ENCODE data around the gene SLC12A8. TPM values are rescaled to one million over a fixed set of nuclear protein-coding genes. Genes with fewer than 3 reads are reported as not detected.

Gene SLC12A8
- total RNA-seq, 1 donor from 2014 or later, result not detected

DNA sequence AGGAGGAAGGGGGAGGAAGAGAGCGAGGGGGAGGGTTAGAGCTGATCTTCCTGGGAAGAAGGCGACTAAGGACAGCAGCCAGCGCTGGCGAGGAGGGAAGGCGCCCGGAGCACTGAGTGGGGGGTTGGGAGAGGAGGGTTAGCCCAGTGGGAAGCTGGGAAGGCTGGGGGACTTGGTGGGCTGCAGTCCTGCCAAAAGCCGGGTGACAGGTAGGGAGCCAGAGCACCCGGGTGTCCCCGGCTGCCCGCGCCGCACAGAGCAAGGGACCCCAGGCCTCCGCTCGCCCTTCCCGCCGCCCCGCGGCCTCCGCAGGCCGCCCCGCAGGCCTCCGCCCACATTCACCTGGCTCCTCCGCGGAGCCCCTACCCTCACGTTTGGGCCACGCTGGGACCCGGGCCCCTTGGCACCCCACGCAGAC is 448 bp downstream of the SLC12A8 start:
- DNase-seq, result no peak
- TF ChIP-seq, protein P1, sequence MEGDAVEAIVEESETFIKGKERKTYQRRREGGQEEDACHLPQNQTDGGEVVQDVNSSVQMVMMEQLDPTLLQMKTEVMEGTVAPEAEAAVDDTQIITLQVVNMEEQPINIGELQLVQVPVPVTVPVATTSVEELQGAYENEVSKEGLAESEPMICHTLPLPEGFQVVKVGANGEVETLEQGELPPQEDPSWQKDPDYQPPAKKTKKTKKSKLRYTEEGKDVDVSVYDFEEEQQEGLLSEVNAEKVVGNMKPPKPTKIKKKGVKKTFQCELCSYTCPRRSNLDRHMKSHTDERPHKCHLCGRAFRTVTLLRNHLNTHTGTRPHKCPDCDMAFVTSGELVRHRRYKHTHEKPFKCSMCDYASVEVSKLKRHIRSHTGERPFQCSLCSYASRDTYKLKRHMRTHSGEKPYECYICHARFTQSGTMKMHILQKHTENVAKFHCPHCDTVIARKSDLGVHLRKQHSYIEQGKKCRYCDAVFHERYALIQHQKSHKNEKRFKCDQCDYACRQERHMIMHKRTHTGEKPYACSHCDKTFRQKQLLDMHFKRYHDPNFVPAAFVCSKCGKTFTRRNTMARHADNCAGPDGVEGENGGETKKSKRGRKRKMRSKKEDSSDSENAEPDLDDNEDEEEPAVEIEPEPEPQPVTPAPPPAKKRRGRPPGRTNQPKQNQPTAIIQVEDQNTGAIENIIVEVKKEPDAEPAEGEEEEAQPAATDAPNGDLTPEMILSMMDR (IDR thresholded peaks at IDR 0.05; ENCODE audit: borderline replicate concordance), result no peak
- Histone ChIP-seq H3K36me3 (no peaks in the 10 kb centered on the region), H3K4me1 (peaks cover 15% of the 10 kb centered on the region), H3K9me3 (replicated peaks) (no peaks in the 10 kb centered on the region), H3K4me3 (peak overlapping the region; percentile 70), H3K27me3 (ENCODE audit: low read depth) (peaks cover 33% of the 10 kb centered on the region), H3K27ac (replicated peaks) (no peak overlapping the region)
- intact Hi-C loops (cut with micrococcal nuclease), result no loop called here

DNA sequence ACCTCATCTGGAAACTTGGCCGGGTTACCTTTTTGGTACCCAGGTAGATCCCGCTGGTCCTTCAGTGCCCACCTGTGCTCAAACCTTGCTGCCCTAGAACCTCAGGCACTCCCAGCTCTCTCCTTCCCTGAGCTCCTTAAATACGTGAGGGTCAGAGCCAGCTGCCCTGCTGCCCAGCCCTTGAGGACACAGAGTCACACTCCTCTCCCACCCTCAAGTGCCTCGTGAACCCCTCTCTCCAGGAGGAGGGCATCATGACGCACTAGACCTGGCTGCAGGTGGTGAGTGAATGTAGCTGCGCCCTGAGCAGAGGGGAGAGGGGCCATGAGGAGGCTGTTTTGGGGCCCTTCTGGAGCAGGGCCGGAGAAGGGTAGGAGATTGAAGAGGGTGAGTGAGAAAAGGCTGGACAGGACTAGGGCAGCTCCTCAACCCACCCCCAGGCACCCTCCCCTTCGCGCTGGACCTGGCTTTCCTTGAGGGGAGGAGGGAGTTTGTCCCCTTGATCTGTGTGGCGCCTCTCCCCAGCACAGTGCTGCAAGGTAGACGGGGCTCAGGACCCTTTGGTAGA is 941 bp downstream of the SLC12A8 start:
- Histone ChIP-seq H3K27ac (replicated peaks) (no peak overlapping the region), H3K4me1 (peaks cover 15% of the 10 kb centered on the region), H3K36me3 (no peaks in the 10 kb centered on the region), H3K4me3 (peak overlapping the region; percentile 70), H3K9me3 (replicated peaks) (no peaks in the 10 kb centered on the region), H3K27me3 (ENCODE audit: low read depth) (peaks cover 33% of the 10 kb centered on the region)
- DNase-seq, result no peak
- TF ChIP-seq, protein P1 (IDR thresholded peaks at IDR 0.05; ENCODE audit: borderline replicate concordance), result no peak
- intact Hi-C loops (cut with micrococcal nuclease), result no loop called here

DNA sequence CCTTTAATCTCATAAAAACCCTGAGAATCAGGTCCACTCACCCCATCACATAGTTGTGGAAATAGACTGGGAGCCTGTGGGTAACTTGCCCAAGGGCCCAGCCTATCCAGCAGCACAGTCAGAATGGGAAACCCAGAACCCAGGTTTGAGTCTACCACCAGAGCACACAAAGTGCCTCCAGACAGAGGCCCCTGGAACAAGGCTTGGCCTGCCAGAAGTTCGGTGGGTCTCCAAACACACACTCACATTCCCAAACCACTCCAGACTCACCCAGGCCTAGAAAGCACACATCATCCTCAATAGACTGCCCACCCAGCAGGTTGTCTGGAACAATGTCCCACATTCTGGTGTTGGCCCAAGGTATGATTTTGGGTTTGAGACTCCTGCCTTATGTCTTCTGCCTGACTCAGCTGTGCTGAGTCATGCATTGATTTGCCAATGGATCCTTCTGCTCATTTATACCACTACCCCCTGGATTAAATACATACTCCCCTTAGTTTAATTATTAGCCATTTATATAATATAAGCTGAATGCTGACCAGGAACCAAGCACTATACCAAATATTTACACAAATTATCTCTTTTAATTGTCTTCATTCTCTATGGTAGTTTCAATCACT is 4.5 kb downstream of the SLC12A8 start:
- Histone ChIP-seq H3K4me1 (peaks cover 13% of the 10 kb centered on the region), H3K27me3 (ENCODE audit: low read depth) (peaks cover 20% of the 10 kb centered on the region), H3K9me3 (replicated peaks) (peaks cover 6% of the 10 kb centered on the region), H3K4me3 (no peak overlapping the region), H3K27ac (replicated peaks) (no peak overlapping the region), H3K36me3 (no peaks in the 10 kb centered on the region)
- TF ChIP-seq, protein P1 (IDR thresholded peaks at IDR 0.05; ENCODE audit: borderline replicate concordance), result no peak
- intact Hi-C loops (cut with micrococcal nuclease), result no loop called here
- no peak for DNase-seq

DNA sequence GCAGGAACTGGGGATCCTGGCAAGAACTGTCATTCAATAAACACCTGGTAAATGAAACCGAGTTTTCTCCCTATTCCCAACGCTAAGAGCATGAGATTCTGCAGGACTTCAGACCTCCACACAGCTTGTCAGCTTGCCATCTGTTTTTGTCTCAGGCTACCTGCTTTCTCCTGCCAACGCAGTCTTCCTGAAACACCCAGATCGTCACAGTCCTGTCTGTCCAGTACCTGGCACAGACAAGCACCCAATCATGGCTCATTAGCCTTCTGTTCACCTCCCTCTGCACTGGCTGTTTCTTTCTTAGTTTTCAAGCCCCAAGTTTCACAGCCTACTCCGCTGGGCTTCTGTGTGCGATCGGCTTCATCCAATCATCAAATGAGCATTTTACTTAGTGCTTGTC is 5.0 kb downstream of the SLC12A8 start:
- Histone ChIP-seq H3K36me3 (no peaks in the 10 kb centered on the region), H3K4me1 (peaks cover 7% of the 10 kb centered on the region), H3K4me3 (no peak overlapping the region), H3K27ac (replicated peaks) (no peak overlapping the region), H3K9me3 (replicated peaks) (peaks cover 6% of the 10 kb centered on the region), H3K27me3 (ENCODE audit: low read depth) (peaks cover 15% of the 10 kb centered on the region)
- intact Hi-C loops (cut with micrococcal nuclease), result no loop called here
- DNase-seq, result no peak
- TF ChIP-seq, protein P1 (IDR thresholded peaks at IDR 0.05; ENCODE audit: borderline replicate concordance), result no peak

DNA sequence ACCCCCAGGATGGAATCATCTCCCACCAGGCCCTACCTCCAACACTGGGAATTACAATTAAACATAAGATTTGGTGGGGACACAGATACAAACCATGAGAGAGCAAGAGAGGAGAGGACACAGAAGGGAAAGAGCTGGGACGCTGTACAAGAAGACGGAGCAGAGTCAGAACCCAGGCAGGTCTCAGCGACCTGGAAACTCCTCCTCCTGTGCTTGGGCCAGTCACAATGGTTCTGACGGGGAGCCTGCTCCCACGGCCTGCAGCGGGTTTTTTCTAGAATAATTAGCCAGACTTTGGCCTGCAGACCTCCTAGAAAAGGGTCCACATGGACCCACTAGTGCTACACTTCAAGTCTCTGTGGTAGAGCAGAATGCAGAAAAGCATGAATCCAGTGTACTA is 5.6 kb downstream of the SLC12A8 start:
- Histone ChIP-seq H3K4me3 (no peak overlapping the region), H3K27me3 (ENCODE audit: low read depth) (peaks cover 9% of the 10 kb centered on the region), H3K9me3 (replicated peaks) (peaks cover 6% of the 10 kb centered on the region), H3K4me1 (peaks cover 2% of the 10 kb centered on the region), H3K36me3 (no peaks in the 10 kb centered on the region), H3K27ac (replicated peaks) (no peak overlapping the region)
- TF ChIP-seq, protein P1 (IDR thresholded peaks at IDR 0.05; ENCODE audit: borderline replicate concordance), result no peak
- no peak for DNase-seq
- intact Hi-C loops (cut with micrococcal nuclease), result no loop called here
